ENCODE data around the gene EIF2AK2. TPM values are rescaled to one million over a fixed set of nuclear protein-coding genes. Genes with fewer than 3 reads are reported as not detected.

EIF2AK2 gene
- total and polyA plus RNA-seq, 9 donors = 12.0 to 63.2 (median 39.4) TPM

GRCh38 chr2:37105150-37105549 is 51.6 kb downstream of the EIF2AK2 start:
- DNase-seq = no peak
- Histone ChIP-seq H3K9me3 (no peaks in the 10 kb centered on the region), H3K27ac (no peak overlapping the region), H3K36me3 (no peaks in the 10 kb centered on the region), H3K27me3 (no peaks in the 10 kb centered on the region), H3K4me1 (ENCODE audit: insufficient read depth) (no peaks in the 10 kb centered on the region), H3K4me3 (no peak overlapping the region)
- intact Hi-C loops (cut with DNase I) = no loop called here
- WGBS, 3 donors = 77 to 84% (median 78%) methylated on average over 5 of the region's 5 CpGs
- TF ChIP-seq EP300 (IDR thresholded peaks at IDR 0.05) = no peak
- TF ChIP-seq CTCF (IDR thresholded peaks at IDR 0.05) = no peak
- no peak for TF ChIP-seq POLR2A (IDR thresholded peaks at IDR 0.05)

- DNase-seq = no peak
These were observed 52.6 kb downstream of the EIF2AK2 start for GRCh38 chr2:37104178-37104577.

GRCh38 chr2:37102588-37102987 is 54.2 kb downstream of the EIF2AK2 start:
- no peak for DNase-seq
- H3K27me3 ChIP-seq = no peaks in the 10 kb centered on the region
- H3K36me3 ChIP-seq = no peaks in the 10 kb centered on the region
- intact Hi-C loops (cut with DNase I) = no loop called here
- 86 to 92% (median 90%) methylated on average over 3 of the region's 3 CpGs for WGBS, 3 donors
- no peak overlapping the region for H3K27ac ChIP-seq
- no peak overlapping the region for H3K4me3 ChIP-seq
- TF ChIP-seq CTCF (IDR thresholded peaks at IDR 0.05) (no peak), POLR2A (IDR thresholded peaks at IDR 0.05) (no peak), EP300 (IDR thresholded peaks at IDR 0.05) (no peak)
- H3K9me3 ChIP-seq = no peaks in the 10 kb centered on the region
- H3K4me1 ChIP-seq (ENCODE audit: insufficient read depth) = no peaks in the 10 kb centered on the region

More at GRCh38 chr2:37104178-37104577, 52.6 kb downstream of the EIF2AK2 start:
- TF ChIP-seq CTCF (IDR thresholded peaks at IDR 0.05) (no peak), POLR2A (IDR thresholded peaks at IDR 0.05) (no peak), EP300 (IDR thresholded peaks at IDR 0.05) (no peak)
- intact Hi-C loops (cut with DNase I) = no loop called here
- WGBS, 3 donors = 88 to 94% (median 89%) methylated on average over 2 of the region's 2 CpGs
- Histone ChIP-seq H3K4me3 (no peak overlapping the region), H3K27ac (no peak overlapping the region), H3K27me3 (no peaks in the 10 kb centered on the region), H3K4me1 (ENCODE audit: insufficient read depth) (no peaks in the 10 kb centered on the region), H3K36me3 (no peaks in the 10 kb centered on the region), H3K9me3 (no peaks in the 10 kb centered on the region)

- 56 to 78% (median 65%) methylated on average over 1 of the region's 1 CpG for WGBS, 3 donors
- DNase-seq = no peak
- no peaks in the 10 kb centered on the region for H3K4me1 ChIP-seq (ENCODE audit: insufficient read depth)
- no peaks in the 10 kb centered on the region for H3K9me3 ChIP-seq
- H3K27ac ChIP-seq = no peak overlapping the region
- H3K4me3 ChIP-seq = no peak overlapping the region
- no peaks in the 10 kb centered on the region for H3K36me3 ChIP-seq
- intact Hi-C loops (cut with DNase I) = no loop called here
- no peaks in the 10 kb centered on the region for H3K27me3 ChIP-seq
- TF ChIP-seq POLR2A (IDR thresholded peaks at IDR 0.05) (no peak), CTCF (IDR thresholded peaks at IDR 0.05) (no peak), EP300 (IDR thresholded peaks at IDR 0.05) (no peak)
These were observed 56.7 kb downstream of the EIF2AK2 start for GRCh38 chr2:37100054-37100453.
